ENCODE results near the gene MYO16.

Gene MYO16

DNA sequence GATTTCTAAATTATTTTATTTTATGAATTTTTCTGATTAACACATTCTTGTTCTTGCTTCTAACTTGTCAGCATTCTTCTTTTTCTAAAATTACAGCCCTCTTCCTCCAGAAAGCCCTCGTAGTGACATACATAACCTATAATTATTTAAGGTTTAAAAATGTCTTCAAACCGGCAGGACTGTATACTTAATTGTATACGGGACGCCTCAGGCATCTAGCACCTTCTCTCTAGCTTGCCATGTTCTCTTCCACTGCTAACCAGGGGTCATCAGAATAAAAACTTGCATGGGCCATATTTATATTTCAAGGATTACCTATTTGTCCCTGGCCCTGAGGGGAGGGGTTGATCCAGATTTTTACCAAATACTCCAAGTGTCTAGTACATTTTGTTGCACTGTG, 380.3 kb downstream of the MYO16 start:
- no peak for TF ChIP-seq ZFX (IDR thresholded peaks at IDR 0.05; ENCODE audit: borderline replicate concordance)
- TF ChIP-seq, protein P1, sequence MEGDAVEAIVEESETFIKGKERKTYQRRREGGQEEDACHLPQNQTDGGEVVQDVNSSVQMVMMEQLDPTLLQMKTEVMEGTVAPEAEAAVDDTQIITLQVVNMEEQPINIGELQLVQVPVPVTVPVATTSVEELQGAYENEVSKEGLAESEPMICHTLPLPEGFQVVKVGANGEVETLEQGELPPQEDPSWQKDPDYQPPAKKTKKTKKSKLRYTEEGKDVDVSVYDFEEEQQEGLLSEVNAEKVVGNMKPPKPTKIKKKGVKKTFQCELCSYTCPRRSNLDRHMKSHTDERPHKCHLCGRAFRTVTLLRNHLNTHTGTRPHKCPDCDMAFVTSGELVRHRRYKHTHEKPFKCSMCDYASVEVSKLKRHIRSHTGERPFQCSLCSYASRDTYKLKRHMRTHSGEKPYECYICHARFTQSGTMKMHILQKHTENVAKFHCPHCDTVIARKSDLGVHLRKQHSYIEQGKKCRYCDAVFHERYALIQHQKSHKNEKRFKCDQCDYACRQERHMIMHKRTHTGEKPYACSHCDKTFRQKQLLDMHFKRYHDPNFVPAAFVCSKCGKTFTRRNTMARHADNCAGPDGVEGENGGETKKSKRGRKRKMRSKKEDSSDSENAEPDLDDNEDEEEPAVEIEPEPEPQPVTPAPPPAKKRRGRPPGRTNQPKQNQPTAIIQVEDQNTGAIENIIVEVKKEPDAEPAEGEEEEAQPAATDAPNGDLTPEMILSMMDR (IDR thresholded peaks at IDR 0.05): no peak
- no peak overlapping the region for H3K27ac ChIP-seq

- H3K27ac ChIP-seq: no peak overlapping the region
- TF ChIP-seq ZFX (IDR thresholded peaks at IDR 0.05; ENCODE audit: borderline replicate concordance): no peak
- TF ChIP-seq, protein P1 (IDR thresholded peaks at IDR 0.05): no peak
Measured at GRCh38 chr13:109010912-109011311, 381.5 kb downstream of the MYO16 start.

GRCh38 chr13:109012115-109012514, 382.7 kb downstream of the MYO16 start:
- TF ChIP-seq, protein P1 (IDR thresholded peaks at IDR 0.05): no peak
- no peak for TF ChIP-seq ZFX (IDR thresholded peaks at IDR 0.05; ENCODE audit: borderline replicate concordance)

GRCh38 chr13:109021558-109021957, 392.1 kb downstream of the MYO16 start:
- TF ChIP-seq, protein P1 (IDR thresholded peaks at IDR 0.05): no peak
- no peak for TF ChIP-seq ZFX (IDR thresholded peaks at IDR 0.05; ENCODE audit: borderline replicate concordance)

More at GRCh38 chr13:109012115-109012514, 382.7 kb downstream of the MYO16 start:
- no peak overlapping the region for H3K27ac ChIP-seq

GRCh38 chr13:109024611-109025010, 395.2 kb downstream of the MYO16 start:
- TF ChIP-seq ZFX (IDR thresholded peaks at IDR 0.05; ENCODE audit: borderline replicate concordance): no peak
- TF ChIP-seq, protein P1 (IDR thresholded peaks at IDR 0.05): no peak
- H3K27ac ChIP-seq: no peak overlapping the region

More at GRCh38 chr13:109021558-109021957, 392.1 kb downstream of the MYO16 start:
- no peak overlapping the region for H3K27ac ChIP-seq

DNA sequence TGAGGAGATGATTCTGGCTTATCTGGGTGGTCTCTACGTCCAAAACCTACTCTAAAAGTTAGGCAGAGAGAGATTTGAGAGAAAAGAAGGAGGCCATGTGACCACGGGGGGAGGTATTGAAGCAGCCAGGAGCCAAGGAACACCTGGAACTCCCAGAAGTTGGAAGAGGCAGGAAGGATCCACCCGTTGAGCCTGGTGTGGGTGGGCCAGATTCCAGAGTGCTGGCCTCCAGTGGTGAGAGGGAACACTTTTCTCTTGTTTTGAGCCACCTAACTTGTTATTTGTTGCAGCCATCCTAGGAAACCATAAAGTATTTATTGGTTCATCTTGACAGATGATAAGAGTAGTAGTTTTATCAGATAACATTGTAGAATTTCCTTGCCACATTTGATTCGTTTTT, 396.9 kb downstream of the MYO16 start:
- no peak for TF ChIP-seq ZFX (IDR thresholded peaks at IDR 0.05; ENCODE audit: borderline replicate concordance)
- TF ChIP-seq, protein P1 (IDR thresholded peaks at IDR 0.05): no peak
- no peak overlapping the region for H3K27ac ChIP-seq

DNA sequence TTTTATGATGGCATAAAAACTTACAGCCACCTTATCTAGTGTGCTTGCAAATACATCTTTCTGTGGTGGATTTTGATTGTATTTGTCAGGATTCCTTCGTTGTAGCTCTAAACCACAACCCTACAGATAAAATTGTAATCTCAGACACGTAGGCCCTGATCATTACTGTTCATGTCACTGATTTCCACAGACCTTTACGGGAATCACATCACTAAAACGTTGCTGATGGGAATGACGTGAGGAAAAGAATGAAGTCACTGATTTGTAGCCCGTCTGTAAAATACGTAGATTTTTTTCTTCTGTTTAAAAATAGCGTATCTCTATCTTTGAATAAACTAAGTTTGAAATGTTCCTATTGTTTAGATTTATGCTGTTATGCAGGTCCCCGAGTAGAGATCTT, 399.2 kb downstream of the MYO16 start:
- TF ChIP-seq, protein P1 (IDR thresholded peaks at IDR 0.05): no peak
- TF ChIP-seq ZFX (IDR thresholded peaks at IDR 0.05; ENCODE audit: borderline replicate concordance): no peak
- H3K27ac ChIP-seq: no peak overlapping the region
